GM18858 (cell line): ENCODE measurements around the gene KANK4.
A peak's percentile ranks its signal among the peaks of the same experiment; 100 is the strongest.

ENCODE experiments used
- ATAC-seq: cut with Tn5 transposase; IDR thresholded peaks from one replicate; pipeline ENCODE4 v1.9.1; 2021; ENCODE audit not compliant: unreplicated experiment

The KANK4 gene

DNA sequence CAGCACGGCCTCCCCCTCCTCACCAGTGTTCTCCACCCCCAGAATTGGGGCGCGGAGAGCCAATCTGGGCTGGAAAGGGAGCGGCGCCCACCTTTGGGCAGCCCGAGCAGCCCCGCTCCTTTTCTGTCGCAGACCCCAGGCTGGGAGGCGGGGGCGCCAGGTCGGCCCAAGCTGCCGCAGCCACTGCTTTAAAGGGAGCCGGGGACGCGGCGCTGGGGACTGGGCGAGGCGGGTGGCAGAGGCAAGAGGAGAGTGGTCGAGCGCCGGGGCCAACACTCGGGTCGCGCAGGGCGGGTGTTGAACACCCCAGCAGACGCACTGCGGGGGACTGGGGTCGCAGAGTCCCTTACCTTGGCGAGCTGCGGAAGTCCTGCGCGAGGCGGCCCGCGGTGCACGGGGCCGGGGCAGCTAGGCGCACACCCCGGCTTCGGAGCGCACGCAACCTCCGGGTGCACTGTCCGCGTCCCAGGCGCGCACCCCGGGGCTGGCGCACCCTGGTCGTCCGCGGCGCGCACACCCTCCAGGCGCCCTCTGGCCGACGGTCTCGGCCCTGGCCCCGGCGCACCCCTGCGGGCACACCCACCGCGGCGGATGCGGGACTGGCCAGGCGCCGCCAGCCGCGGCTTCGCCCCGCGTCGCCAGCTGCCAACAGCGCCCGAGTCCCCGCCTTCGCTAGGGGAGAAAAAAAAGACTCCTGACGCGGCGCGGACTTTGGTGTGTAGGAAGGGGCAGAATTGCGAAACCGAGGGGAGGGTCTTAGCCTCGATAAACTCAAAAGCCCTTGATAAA lies at the start of gene KANK4:
Gene KANK4, minus strand, starts transcription at position 679 of the 789 bp plus-strand sequence. CDS start 37,870 bp downstream, outside the sequence.
- no peak for ATAC-seq

DNA sequence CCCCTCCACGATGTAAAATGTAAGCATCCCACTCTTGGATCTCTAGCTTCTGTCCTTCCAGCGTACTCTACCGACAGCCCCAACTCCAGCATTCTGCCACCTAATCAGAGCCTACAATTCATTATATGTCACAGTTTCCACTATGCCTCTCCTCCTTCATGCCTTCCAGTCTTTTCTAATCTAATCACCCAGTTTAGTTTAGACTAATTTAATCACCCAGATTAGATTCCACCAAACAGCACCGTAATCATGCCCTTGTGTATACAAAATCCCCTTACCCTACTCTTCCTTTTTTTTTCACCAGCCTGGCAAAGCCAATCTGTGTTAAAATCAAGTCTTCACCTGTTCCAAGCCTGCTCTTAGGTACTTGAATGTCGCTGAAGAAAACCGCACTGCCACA lies 49.8 kb upstream of the KANK4 start:
- ATAC-seq: no peak

DNA sequence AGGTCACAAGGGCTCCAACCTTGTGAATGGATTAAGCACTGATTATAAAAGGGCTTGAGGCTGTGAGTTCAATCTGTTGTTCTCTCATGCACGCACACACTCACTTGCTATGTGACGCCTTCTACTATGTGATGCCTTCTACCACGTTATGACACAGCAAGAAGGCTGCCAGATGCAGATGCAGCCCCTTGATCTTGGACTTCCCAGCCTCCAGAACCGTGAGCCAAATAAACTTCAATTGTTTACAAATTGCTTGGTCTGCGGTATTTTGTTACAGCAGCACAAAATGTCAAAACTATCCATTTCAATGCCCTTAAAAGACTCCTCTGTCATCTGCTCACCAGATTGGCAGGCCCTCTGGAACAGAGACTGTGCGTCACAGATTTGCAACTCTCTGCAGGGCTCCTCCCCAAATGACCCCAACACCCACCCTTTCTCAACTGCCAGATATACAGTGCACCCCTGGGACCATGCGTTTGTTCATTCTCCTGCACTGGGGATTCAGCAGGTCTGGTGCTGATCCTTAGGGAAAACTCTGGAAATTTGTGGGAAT lies 47.8 kb upstream of the KANK4 start:
- no peak for ATAC-seq

DNA sequence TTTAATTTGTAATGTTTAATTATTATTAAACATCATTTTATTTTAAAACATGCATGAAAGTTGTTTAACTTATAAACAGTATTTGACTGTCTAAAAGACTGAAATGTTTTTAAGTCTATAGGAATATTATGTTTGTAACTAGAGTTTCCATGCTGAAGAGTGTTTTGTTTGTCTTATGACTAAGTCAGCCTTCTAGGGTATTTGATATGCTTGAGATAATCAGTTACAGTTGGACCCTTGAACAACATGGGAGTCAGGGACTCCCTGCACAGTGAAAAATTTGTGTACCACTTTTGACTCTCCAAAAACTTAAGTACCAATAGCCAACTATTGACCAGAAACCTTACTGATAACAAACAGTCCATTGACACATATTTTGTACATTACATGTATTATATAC lies 45.5 kb upstream of the KANK4 start:
- ATAC-seq: no peak

DNA sequence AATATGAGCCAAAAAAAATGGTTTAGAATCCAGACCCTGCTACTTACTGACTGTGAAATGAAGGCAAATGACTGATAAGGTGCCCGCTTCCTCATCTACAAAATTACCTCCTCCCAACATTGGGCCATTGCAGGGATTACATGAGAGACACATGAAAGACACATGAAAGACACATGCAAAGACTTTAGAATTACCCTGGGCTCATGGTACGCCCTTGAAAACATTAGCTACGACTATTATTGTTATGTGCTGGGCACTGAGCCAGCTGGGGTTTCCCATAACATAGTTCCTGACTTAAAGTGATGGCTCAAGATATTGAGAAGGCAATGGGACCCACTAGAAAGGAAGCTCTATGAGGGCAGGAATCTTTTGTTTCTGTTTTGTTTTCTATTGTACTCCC lies 43.7 kb upstream of the KANK4 start:
- no peak for ATAC-seq

DNA sequence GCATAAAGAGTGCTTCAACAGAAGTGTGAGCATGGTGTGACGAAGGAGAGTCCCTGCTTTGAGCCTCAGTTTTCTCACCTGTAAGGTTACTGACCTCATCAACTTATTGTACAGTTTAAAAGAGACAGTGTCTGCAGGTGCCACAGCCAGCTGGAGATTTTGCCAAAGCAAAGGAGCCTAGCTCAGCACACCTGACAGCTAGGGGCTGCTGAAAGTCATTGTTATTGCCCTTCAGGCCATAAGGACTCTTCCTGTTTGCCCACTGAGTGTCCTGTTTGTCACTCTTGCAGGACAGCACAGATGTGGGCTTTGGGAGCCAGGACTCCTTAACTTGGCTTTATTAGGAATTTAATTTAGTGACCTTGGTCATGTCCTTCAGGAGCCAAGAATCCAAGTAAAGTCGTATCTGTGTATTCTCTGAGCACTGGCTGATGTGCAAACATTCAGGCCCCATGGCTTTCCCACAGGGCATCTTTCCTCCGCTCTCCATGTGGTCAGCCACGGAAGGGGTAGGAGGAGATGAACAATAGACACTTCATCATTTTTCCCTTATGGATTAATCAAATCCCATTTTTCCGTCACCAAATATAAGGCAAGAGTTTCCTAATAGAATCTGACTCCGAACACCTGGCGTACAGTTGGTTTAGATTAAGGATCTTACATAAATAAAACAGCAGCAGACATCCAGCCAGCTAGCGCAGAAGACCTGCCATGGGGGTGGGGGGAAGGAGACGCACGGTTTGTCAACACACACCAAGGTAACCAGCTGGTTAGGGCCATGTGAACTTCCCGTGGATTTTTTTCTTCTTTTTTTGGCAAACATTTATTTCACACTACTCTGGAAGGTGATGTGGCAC lies 43.1 kb upstream of the KANK4 start:
- ATAC-seq: no peak

DNA sequence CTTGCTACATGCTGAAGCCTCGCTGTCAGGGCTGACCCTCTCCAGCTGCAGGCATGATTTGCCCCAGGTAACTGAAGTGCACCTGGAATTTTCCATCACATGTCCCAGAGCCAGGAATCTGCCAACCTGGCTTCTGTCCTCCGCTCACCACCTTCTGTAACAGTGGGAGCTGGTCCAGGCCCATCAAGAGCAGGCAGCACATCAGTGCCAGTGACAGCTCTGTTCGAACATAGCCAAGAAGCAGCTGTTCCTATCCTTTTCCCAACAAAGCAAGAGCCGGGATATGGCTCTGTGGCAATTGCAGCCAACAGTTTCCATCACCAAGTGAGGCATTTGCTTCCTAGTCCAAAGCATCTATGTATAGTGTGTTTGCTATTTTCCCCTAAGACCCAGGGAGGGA lies 42.2 kb upstream of the KANK4 start:
- no peak for ATAC-seq

DNA sequence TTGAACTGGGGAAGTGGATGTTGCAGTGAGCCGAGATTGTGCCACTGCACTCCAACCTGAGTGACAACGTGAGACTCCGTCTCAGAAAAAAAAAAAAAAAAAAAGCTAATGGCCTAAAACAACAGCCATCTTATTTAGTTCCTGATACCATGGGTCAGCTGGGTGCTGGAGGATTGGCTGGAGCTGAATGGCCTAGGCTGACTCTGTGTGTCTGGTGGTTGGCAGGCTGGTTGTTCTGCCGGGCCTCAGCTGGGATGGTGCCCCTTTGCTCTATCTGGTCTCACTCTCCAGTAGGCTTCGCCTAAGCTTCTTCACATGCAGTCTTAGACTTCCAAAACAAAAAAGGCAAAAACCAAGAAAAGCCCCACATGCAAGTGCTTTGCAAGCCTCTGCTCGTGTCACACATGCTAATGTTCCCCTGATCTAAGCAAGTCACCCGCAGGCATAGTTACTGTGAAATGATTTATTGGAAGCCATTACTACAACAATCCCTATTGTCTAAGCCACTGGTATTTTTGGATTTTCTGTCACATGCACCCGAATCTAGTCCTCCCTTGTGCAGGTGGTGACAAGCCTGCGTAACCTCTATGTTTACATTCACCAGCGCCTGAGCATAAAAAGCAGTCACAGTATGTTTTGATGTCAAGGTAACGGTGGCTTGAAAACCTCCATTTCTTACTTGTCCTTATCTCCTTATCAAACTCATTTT lies 39.6 kb upstream of the KANK4 start:
- ATAC-seq: no peak

DNA sequence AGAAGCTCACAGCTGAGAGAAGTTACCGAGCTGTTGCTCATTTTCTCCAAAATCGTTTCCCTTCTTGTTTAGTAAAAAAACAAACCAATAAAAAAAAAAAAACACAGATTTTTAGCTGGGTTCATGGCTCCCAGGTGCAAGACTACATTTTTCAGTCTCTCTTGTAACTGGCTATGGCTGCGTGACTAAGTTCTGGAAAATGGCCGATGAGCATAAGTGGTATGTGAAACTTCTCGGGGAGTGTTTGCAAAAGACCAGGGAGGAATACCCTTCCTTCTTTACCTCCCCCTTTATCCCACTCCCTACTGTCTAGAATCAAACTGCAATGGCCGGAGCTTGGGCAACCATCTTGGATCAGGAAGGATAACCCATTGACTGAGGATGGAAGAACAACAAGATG lies 38.7 kb upstream of the KANK4 start:
- ATAC-seq: no peak

DNA sequence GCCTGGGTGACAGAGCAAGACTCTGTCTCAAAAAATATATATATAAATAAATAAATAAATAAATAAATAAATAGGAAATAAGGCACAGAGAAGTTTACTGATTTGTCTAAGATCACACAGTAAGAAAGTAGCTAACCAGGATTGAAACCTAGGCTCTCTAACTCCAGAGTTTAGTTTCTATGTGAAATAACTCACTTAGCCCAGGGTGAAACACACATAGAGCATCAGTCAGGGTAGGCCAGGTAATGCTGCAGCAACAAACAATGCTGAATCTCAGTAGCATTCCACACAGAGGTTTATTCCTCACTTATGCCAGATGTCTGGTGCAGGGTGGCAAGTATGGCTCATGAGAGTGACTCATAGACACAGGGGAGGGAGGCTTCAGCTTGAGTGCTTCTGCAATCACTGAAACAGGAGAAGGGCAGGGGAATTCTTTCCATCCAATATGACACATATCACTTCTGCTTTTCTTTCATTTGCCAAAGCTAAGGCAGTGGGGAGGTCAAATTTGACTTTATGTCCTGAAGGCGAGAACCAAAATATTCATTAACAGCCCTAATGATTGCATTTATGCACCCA lies 37.1 kb upstream of the KANK4 start:
- ATAC-seq: peak; percentile 73

DNA sequence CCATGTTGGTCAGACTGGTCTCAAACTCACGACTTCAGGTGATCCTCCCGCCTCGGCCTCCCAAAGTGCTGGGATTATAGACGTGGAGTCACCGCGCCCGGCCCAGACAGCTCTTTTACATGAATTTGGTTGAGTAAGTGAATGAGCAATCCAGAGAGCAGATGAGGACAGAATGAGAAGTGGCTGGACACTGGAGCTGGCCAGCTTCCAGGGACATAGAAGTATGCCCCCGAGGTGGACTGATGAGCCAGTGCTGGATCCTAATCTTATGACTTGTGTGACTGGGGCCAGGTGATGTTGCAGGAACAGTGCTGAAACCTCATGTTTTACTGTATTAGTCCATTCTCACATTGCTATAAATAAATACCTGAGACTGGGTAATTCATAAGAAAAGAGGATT lies 35.9 kb upstream of the KANK4 start:
- no peak for ATAC-seq

DNA sequence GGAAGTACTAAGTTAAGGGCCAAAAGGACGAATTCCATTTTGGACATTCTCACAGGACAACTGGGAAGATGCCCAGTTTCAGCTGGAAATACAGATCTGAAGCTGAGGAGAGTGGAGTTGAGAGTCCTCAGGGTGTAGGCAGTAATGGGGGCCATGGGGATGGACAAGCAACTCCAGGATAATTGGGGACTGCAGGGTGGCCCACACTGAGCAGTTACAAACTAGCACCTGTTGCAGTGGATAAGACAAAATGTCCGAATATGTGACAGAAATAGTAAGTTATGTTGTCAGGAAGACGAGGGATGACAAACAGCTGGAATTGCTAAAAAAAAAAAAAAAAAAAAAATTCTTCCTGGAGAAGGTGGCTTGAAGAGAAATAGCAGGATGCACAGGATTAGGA lies 34.6 kb upstream of the KANK4 start:
- ATAC-seq: no peak

DNA sequence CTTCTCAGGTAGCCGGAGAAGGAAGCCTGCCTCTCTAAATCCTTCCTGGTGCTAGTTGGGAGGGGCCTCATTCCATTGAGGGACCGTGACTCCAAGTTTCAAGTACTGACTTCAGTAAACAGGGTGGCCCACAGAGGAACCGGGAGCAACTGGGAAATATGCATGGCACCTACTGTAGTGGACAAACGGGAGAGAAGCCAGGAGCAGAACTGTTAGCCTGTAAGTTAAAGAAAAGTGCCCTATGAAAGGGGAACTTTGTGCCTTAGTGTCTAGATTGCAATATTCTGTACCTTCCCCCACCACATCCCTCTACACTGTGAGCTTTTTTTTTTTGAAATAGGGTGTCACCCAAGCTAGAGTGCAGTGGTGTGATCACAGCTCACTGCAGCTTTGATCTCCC lies 33.2 kb upstream of the KANK4 start:
- ATAC-seq: no peak

DNA sequence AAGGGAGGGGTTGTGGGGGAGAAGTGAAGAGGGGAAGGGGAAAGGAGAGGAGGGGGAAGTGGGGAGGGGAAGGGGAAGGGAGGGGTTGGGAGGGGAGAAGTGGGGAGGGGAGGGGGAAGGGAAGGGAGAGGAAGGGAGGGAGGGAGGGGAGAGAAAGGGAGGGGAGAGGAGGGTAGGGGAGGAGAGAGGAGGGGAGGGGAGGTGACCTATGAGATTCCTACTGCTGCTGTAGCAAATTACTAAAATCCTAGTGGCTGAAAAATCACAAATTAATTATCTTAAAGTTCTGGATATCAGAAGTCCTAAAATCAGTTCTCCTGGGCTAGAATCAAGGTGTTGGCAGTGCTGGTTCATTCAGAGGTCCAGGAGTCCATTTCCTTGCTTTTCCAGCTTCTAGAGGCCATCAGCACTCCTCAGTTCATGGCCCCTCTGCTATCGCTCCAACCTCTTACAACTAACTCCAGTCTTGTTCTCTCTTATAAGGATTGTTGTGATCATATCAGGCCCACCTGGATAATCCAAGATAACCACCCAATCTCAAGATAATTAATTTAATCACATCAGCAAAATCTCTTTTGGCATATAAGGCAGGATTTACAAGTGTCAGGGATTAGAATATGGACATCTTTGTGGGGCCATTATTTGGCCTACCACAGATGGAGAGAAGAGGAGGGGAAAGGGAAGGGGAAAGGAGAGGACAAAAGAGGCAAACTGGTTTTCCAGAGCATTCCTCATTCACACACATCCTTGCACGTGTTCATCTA lies 30.4 kb upstream of the KANK4 start:
- no peak for ATAC-seq

DNA sequence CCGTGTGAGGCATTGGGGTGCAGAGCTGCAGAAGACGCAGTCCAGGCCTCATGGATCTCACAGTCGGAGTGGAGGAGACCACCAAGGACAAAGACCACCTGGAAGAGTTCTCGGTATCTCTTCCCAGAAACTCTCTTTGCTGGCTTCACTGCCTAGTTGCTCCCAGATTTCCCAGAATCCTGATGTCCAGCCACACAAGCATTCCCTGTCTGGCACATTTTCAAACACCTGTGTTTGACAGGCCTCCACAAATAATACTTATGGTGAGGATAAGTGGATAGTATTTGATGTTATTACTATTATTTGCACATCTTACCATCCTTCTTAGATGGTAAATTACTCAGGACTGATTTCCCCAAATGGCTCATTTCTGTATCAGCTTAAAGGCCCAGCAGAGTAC lies 27.7 kb upstream of the KANK4 start:
- ATAC-seq: no peak

DNA sequence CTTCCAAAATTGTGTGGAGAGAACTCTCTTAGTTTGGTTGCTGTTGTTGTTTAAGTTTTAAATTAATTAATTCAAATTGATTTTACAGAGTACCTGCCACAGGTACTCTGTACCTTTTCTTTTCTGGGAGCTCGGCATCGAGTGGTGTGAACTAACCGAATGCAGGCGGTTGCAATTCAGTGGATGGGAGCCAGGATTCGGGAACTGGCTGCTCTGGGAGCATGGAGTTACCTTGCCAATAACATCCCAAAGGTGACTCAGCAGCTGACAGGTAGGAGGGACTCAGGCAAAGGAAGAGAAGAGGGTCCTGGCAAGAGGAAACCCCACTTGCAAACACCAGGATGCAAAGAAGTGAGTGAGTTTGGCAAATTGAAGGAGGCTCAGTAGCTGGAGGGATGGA lies 24.7 kb upstream of the KANK4 start:
- no peak for ATAC-seq

DNA sequence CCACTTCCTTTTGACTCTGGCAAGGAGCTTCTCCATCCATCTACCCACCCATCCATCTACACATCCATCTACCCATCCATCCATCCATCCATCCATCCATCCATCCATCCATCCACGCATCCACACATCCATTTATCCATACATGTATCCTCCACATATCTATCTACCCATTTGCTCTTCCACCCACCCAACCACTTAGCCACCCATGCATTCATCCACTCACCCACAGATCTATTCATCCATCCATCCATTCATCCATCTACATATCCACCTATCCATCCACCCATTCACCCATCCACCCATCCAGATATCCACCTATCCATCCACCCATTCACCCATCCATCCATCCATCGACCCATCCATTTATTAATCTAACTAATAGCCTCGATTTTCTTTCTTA lies 23.0 kb upstream of the KANK4 start:
- no peak for ATAC-seq

DNA sequence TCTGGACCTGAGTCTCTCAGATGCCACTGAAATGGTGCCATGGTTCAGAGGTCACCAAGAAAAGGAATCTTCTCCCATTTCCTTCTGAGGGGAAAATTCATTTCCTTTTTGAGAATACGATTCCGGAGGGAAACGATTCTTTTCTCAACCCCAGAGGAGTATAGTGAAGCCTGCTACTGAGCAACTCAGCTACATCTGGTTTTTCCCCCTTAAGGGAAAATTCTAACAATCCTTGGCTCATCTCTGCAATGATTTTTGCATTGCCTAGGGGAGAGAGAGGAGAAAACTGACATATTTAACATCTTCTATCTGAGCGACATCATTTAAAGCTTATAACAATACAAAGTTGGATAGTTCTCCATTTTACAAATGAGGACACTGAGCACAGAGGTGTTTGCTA lies 22.4 kb upstream of the KANK4 start:
- ATAC-seq: no peak

DNA sequence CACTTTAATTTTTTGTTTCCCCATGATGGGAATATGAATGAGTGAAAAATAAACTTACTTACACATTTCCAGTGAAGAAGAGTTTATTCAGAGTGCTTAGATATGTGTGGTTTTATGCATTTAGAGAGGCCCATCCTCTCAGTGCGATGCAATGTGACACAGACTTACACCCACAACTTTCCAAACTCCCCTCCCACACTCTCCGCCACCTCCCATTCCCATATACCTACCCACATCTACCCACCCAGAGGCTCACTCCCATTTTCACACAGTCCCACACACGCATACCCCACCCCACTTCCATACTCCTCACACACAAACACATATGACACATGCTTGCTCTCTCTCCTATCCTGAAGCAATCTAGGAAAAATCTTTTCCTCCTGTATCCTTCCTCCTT lies 21.9 kb upstream of the KANK4 start:
- no peak for ATAC-seq
